Measurements from ENCODE around the gene CRKL. TPM values are rescaled to one million over a fixed set of nuclear protein-coding genes. Genes with fewer than 3 reads are reported as not detected.

CRKL gene
- total and polyA plus RNA-seq, 11 donors = 22.4 to 64.2 (median 52.9) TPM

DNA sequence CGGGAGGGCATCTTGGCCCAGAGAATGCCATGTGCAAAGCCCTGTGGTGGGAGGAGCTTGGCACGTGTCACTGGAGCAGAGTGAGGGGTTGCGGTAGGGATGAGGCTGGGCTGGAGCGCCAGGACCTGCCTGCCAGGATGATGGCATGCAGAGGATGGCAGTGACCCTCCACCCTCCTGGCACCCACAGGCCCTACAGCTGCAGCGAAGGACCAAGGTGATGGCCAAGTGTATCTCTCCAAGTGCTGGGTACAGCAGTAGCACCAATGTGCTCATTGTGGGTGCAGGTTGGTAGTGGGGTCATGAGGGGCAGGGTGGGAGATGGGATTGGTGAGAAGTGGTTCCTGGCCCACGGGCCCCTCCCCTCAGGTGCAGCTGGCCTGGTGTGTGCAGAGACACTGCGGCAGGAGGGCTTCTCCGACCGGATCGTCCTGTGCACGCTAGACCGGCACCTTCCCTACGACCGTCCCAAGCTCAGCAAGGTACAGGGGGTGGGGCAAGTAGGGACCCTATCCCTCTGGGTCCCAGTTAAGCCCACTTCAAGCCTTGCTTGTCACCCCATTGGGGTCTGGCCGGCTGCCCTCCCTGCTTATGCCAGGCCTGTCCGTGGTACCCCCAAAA is 57.2 kb downstream of the CRKL start:
- 76 to 81% (median 78%) methylated on average over 16 of the region's 16 CpGs for WGBS, 4 donors
- DNase-seq (no peak), ATAC-seq (no peak)
- Histone ChIP-seq H3K27me3 (peaks cover 0 to 3% (median 0%) of the 10 kb centered on the region in 9 donors), H3K27ac (no peak overlapping the region), H3K36me3 (no peaks in the 10 kb centered on the region), H3K4me1 (peaks cover 0 to 19% (median under 1%) of the 10 kb centered on the region in 12 donors), H3K9me3 (peaks cover 0 to 13% (median 2%) of the 10 kb centered on the region in 12 donors), H3K4me3 (no peak overlapping the region)
- TF ChIP-seq POLR2A (IDR thresholded peaks at IDR 0.05) = no peak
- TF ChIP-seq, protein P1, sequence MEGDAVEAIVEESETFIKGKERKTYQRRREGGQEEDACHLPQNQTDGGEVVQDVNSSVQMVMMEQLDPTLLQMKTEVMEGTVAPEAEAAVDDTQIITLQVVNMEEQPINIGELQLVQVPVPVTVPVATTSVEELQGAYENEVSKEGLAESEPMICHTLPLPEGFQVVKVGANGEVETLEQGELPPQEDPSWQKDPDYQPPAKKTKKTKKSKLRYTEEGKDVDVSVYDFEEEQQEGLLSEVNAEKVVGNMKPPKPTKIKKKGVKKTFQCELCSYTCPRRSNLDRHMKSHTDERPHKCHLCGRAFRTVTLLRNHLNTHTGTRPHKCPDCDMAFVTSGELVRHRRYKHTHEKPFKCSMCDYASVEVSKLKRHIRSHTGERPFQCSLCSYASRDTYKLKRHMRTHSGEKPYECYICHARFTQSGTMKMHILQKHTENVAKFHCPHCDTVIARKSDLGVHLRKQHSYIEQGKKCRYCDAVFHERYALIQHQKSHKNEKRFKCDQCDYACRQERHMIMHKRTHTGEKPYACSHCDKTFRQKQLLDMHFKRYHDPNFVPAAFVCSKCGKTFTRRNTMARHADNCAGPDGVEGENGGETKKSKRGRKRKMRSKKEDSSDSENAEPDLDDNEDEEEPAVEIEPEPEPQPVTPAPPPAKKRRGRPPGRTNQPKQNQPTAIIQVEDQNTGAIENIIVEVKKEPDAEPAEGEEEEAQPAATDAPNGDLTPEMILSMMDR (IDR thresholded peaks at IDR 0.05) = no peak
- intact Hi-C loops (cut with DNase I) = no loop called here

DNA sequence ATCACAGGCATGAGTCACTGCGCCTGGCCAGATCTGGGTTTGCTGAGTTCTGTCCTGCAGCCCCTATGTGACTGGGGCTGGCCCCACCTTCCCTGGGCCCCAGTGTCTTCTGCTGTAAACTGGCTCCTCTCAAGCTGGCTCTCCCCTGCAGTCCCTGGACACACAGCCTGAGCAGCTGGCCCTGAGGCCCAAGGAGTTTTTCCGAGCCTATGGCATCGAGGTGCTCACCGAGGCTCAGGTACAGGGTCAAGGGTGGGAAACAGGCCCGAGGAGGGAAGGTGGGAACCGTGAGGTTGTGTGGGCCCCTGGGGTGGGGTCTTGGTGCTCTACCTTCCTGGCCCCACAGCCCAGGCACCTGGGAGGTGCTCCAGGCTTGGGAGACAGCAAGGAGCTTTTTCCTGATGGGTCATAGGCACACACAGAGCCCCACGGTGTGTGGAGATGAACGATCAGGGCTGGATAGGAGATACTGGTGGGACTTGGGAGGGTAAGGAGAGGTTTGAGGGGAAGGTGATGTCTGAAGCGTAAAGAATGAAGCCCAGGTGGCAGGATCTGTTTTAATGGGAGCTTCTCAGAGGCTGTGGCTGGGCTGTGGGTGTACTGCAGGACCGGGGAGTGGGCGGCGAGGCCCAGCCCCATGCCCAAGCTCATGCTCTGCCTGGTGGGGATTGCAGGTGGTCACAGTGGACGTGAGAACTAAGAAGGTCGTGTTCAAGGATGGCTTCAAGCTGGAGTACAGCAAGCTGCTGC is 58.5 kb downstream of the CRKL start:
- peaks cover 0 to 13% (median 2%) of the 10 kb centered on the region in 12 donors for H3K9me3 ChIP-seq
- no peaks in the 10 kb centered on the region for H3K36me3 ChIP-seq
- WGBS, 4 donors = 79 to 83% (median 82%) methylated on average over 13 to 14 of the region's 14 CpGs
- intact Hi-C loops (cut with DNase I) = no loop called here
- H3K4me1 ChIP-seq = peaks cover 0 to 32% (median 7%) of the 10 kb centered on the region in 12 donors
- ATAC-seq (no peak), DNase-seq (no peak)
- TF ChIP-seq, protein P1 (IDR thresholded peaks at IDR 0.05) = no peak
- TF ChIP-seq POLR2A (IDR thresholded peaks at IDR 0.05) = no peak
- no peak overlapping the region for H3K27ac ChIP-seq
- no peak overlapping the region for H3K4me3 ChIP-seq
- peaks cover 0 to 3% (median 0%) of the 10 kb centered on the region in 9 donors for H3K27me3 ChIP-seq

DNA sequence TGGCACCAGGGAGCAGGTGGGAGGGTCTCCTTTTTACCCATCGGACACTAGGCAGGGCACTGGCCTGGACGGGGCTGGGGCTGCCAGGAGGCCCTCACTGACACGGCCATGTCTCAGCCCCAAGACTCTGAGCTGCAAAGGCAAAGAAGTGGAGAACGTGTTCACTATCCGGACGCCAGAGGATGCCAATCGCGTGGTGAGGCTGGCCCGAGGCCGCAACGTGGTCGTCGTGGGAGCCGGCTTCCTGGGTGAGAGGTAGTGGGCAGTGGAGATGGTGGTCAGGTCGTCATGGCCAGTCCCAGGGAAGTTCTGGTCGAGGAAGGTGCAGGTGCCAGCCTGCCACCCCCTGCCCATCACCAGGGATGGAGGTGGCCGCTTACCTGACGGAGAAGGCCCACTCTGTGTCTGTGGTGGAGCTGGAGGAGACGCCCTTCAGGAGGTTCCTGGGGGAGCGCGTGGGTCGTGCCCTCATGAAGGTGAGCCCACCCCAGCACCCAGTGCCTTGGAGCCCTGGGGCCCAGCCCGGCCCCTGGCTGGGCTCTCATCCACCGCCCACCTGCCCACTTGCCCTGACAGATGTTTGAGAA is 59.2 kb downstream of the CRKL start:
- TF ChIP-seq, protein P1 (IDR thresholded peaks at IDR 0.05) = no peak
- TF ChIP-seq POLR2A (IDR thresholded peaks at IDR 0.05) = no peak
- H3K9me3 ChIP-seq = peaks cover 0 to 13% (median 2%) of the 10 kb centered on the region in 12 donors
- peaks cover 4 to 39% (median 13%) of the 10 kb centered on the region in 12 donors for H3K4me1 ChIP-seq
- 80 to 87% (median 84%) methylated on average over 23 to 24 of the region's 24 CpGs for WGBS, 4 donors
- intact Hi-C loops (cut with DNase I) = no loop called here
- no peak overlapping the region for H3K27ac ChIP-seq
- ATAC-seq = no peak
- peaks cover 0 to 3% (median 0%) of the 10 kb centered on the region in 9 donors for H3K27me3 ChIP-seq
- H3K4me3 ChIP-seq = no peak overlapping the region
- H3K36me3 ChIP-seq = no peaks in the 10 kb centered on the region
- no peak for DNase-seq

DNA sequence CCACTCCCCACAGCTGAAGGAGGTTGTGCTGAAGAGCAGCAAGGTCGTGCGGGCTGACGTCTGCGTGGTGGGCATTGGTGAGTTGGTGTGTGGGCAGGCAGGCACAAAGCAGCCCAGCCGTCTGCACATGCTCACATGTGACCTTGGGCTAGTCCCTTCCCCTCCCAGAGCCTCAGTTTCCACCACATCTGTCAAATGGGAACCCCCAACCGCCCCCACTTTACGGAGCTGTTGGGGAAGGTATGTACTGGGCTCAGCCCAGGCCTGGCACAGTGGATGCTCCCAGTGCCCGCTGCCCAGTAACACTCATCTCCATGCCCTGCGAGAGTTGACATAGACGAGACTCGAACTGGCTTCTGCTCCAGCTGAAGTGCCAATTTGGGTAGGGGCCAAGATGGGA is 59.8 kb downstream of the CRKL start:
- WGBS, 4 donors = 80 to 84% (median 82%) methylated on average over 10 to 11 of the region's 11 CpGs
- intact Hi-C loops (cut with DNase I) = no loop called here

More for the DNA sequence above, 59.8 kb downstream of the CRKL start:
- H3K27me3 ChIP-seq = peaks cover 0 to 3% (median 0%) of the 10 kb centered on the region in 9 donors
- ATAC-seq = no peak
- no peak overlapping the region for H3K4me3 ChIP-seq
- peaks cover 5 to 35% (median 16%) of the 10 kb centered on the region in 12 donors for H3K4me1 ChIP-seq
- H3K9me3 ChIP-seq = peaks cover 0 to 13% (median 2%) of the 10 kb centered on the region in 12 donors
- no peaks in the 10 kb centered on the region for H3K36me3 ChIP-seq
- H3K27ac ChIP-seq = no peak overlapping the region
- TF ChIP-seq POLR2A (IDR thresholded peaks at IDR 0.05) = no peak
- TF ChIP-seq, protein P1 (IDR thresholded peaks at IDR 0.05) = no peak
- no peak for DNase-seq

All from heart left ventricle (tissue), 16 donors.